ENCODE results near the gene APOD.
"Not testable (repeated sequence)": the region's sequence is repeated elsewhere in the genome, so short reads cannot be mapped to it uniquely, and the experiment has no call there.

The APOD gene

GRCh38 chr3:195599516-195599915 lies 15.8 kb upstream of the APOD start:
- 91 to 95% methylated on average over 8 to 14 of the region's 24 CpGs for WGBS, 2 experiments (ENCODE audit: insufficient coverage in 2 of 2)
- H3K36me3 ChIP-seq (ENCODE audit: control insufficient read depth, insufficient read depth, low read length); H3K4me3 ChIP-seq (ENCODE audit: extremely low read depth, insufficient read depth, low read length, poor library complexity, severe bottlenecking); H3K4me1 ChIP-seq (ENCODE audit: control insufficient read depth, insufficient read depth, low read length, poor library complexity, severe bottlenecking); H3K27ac ChIP-seq (ENCODE audit: low read depth, low read length, severe bottlenecking); H3K9me3 ChIP-seq (ENCODE audit: control insufficient read depth, low read length): not testable (repeated sequence)

- no peaks in the 10 kb centered on the region for H3K4me1 ChIP-seq (ENCODE audit: control insufficient read depth, insufficient read depth, low read length, poor library complexity, severe bottlenecking)
- no peak overlapping the region for H3K4me3 ChIP-seq (ENCODE audit: extremely low read depth, insufficient read depth, low read length, poor library complexity, severe bottlenecking)
- H3K27ac ChIP-seq (ENCODE audit: low read depth, low read length, severe bottlenecking), result no peak overlapping the region
- H3K9me3 ChIP-seq (ENCODE audit: control insufficient read depth, low read length), result no peaks in the 10 kb centered on the region
- 86 to 87% methylated on average over 5 to 6 of the region's 6 CpGs for WGBS, 2 experiments (ENCODE audit: insufficient coverage in 2 of 2)
- H3K36me3 ChIP-seq (ENCODE audit: control insufficient read depth, insufficient read depth, low read length), result no peaks in the 10 kb centered on the region
Measured at GRCh38 chr3:195597848-195598247, 14.1 kb upstream of the APOD start.

- Histone ChIP-seq H3K27ac (ENCODE audit: low read depth, low read length, severe bottlenecking) (no peak overlapping the region), H3K4me3 (ENCODE audit: extremely low read depth, insufficient read depth, low read length, poor library complexity, severe bottlenecking) (no peak overlapping the region), H3K4me1 (ENCODE audit: control insufficient read depth, insufficient read depth, low read length, poor library complexity, severe bottlenecking) (no peaks in the 10 kb centered on the region), H3K9me3 (ENCODE audit: control insufficient read depth, low read length) (no peaks in the 10 kb centered on the region), H3K36me3 (ENCODE audit: control insufficient read depth, insufficient read depth, low read length) (no peaks in the 10 kb centered on the region)
- WGBS, 2 experiments (ENCODE audit: insufficient coverage in 2 of 2), result 83 to 100% methylated on average over 1 of the region's 2 CpGs
Measured at GRCh38 chr3:195597229-195597628, 13.5 kb upstream of the APOD start.

- Histone ChIP-seq H3K4me3 (ENCODE audit: extremely low read depth, insufficient read depth, low read length, poor library complexity, severe bottlenecking) (no peak overlapping the region), H3K27ac (ENCODE audit: low read depth, low read length, severe bottlenecking) (no peak overlapping the region), H3K9me3 (ENCODE audit: control insufficient read depth, low read length) (no peaks in the 10 kb centered on the region), H3K4me1 (ENCODE audit: control insufficient read depth, insufficient read depth, low read length, poor library complexity, severe bottlenecking) (no peaks in the 10 kb centered on the region), H3K36me3 (ENCODE audit: control insufficient read depth, insufficient read depth, low read length) (no peaks in the 10 kb centered on the region)
- WGBS, 2 experiments (ENCODE audit: insufficient coverage in 2 of 2), result 0 to 60% methylated on average over 1 to 3 of the region's 3 CpGs
Measured at GRCh38 chr3:195596765-195597171, 13.0 kb upstream of the APOD start.

- no peak overlapping the region for H3K27ac ChIP-seq (ENCODE audit: low read depth, low read length, severe bottlenecking)
- WGBS, 2 experiments (ENCODE audit: insufficient coverage in 2 of 2), result 75 to 85% methylated on average over 6 of the region's 8 CpGs
- H3K4me1 ChIP-seq (ENCODE audit: control insufficient read depth, insufficient read depth, low read length, poor library complexity, severe bottlenecking), result no peaks in the 10 kb centered on the region
- H3K36me3 ChIP-seq (ENCODE audit: control insufficient read depth, insufficient read depth, low read length), result no peaks in the 10 kb centered on the region
- no peaks in the 10 kb centered on the region for H3K9me3 ChIP-seq (ENCODE audit: control insufficient read depth, low read length)
- no peak overlapping the region for H3K4me3 ChIP-seq (ENCODE audit: extremely low read depth, insufficient read depth, low read length, poor library complexity, severe bottlenecking)
Measured at GRCh38 chr3:195595785-195596531, 12.2 kb upstream of the APOD start.

GRCh38 chr3:195591852-195592251 lies 8.1 kb upstream of the APOD start:
- no peaks in the 10 kb centered on the region for H3K4me1 ChIP-seq (ENCODE audit: control insufficient read depth, insufficient read depth, low read length, poor library complexity, severe bottlenecking)
- H3K4me3 ChIP-seq (ENCODE audit: extremely low read depth, insufficient read depth, low read length, poor library complexity, severe bottlenecking), result no peak overlapping the region
- WGBS, 2 experiments (ENCODE audit: insufficient coverage in 2 of 2), result 80 to 90% methylated on average over 1 to 2 of the region's 2 CpGs
- no peak overlapping the region for H3K27ac ChIP-seq (ENCODE audit: low read depth, low read length, severe bottlenecking)
- no peaks in the 10 kb centered on the region for H3K9me3 ChIP-seq (ENCODE audit: control insufficient read depth, low read length)
- H3K36me3 ChIP-seq (ENCODE audit: control insufficient read depth, insufficient read depth, low read length), result no peaks in the 10 kb centered on the region

- no peaks in the 10 kb centered on the region for H3K9me3 ChIP-seq (ENCODE audit: control insufficient read depth, low read length)
- H3K27ac ChIP-seq (ENCODE audit: low read depth, low read length, severe bottlenecking), result no peak overlapping the region
- WGBS, 2 experiments (ENCODE audit: insufficient coverage in 2 of 2), result 90% methylated on average over 3 to 6 of the region's 6 CpGs
- H3K4me3 ChIP-seq (ENCODE audit: extremely low read depth, insufficient read depth, low read length, poor library complexity, severe bottlenecking), result no peak overlapping the region
- H3K36me3 ChIP-seq (ENCODE audit: control insufficient read depth, insufficient read depth, low read length), result no peaks in the 10 kb centered on the region
- H3K4me1 ChIP-seq (ENCODE audit: control insufficient read depth, insufficient read depth, low read length, poor library complexity, severe bottlenecking), result no peaks in the 10 kb centered on the region
Measured at GRCh38 chr3:195591220-195591619, 7.5 kb upstream of the APOD start.

GRCh38 chr3:195590381-195590780 lies 6.6 kb upstream of the APOD start:
- H3K9me3 ChIP-seq (ENCODE audit: control insufficient read depth, low read length); H3K27ac ChIP-seq (ENCODE audit: low read depth, low read length, severe bottlenecking); H3K36me3 ChIP-seq (ENCODE audit: control insufficient read depth, insufficient read depth, low read length); H3K4me1 ChIP-seq (ENCODE audit: control insufficient read depth, insufficient read depth, low read length, poor library complexity, severe bottlenecking); H3K4me3 ChIP-seq (ENCODE audit: extremely low read depth, insufficient read depth, low read length, poor library complexity, severe bottlenecking): not testable (repeated sequence)
- WGBS, 2 experiments (ENCODE audit: insufficient coverage in 2 of 2), result 60 to 100% methylated on average over 1 to 2 of the region's 2 CpGs

GRCh38 chr3:195589796-195590195 lies 6.1 kb upstream of the APOD start:
- not testable (repeated sequence) for H3K36me3 ChIP-seq (ENCODE audit: control insufficient read depth, insufficient read depth, low read length); H3K4me3 ChIP-seq (ENCODE audit: extremely low read depth, insufficient read depth, low read length, poor library complexity, severe bottlenecking); H3K9me3 ChIP-seq (ENCODE audit: control insufficient read depth, low read length); H3K4me1 ChIP-seq (ENCODE audit: control insufficient read depth, insufficient read depth, low read length, poor library complexity, severe bottlenecking); H3K27ac ChIP-seq (ENCODE audit: low read depth, low read length, severe bottlenecking)
- 60% methylated on average over 4 of the region's 6 CpGs for WGBS, 2 experiments (ENCODE audit: insufficient coverage in 2 of 2)

- Histone ChIP-seq H3K9me3 (ENCODE audit: control insufficient read depth, low read length) (no peaks in the 10 kb centered on the region), H3K4me3 (ENCODE audit: extremely low read depth, insufficient read depth, low read length, poor library complexity, severe bottlenecking) (no peak overlapping the region), H3K36me3 (ENCODE audit: control insufficient read depth, insufficient read depth, low read length) (no peaks in the 10 kb centered on the region), H3K4me1 (ENCODE audit: control insufficient read depth, insufficient read depth, low read length, poor library complexity, severe bottlenecking) (no peaks in the 10 kb centered on the region), H3K27ac (ENCODE audit: low read depth, low read length, severe bottlenecking) (no peak overlapping the region)
- 96 to 97% methylated on average over 3 of the region's 5 CpGs for WGBS, 2 experiments (ENCODE audit: insufficient coverage in 2 of 2)
Measured at GRCh38 chr3:195587824-195588223, 4.1 kb upstream of the APOD start.

- no peak overlapping the region for H3K27ac ChIP-seq (ENCODE audit: low read depth, low read length, severe bottlenecking)
- no peaks in the 10 kb centered on the region for H3K4me1 ChIP-seq (ENCODE audit: control insufficient read depth, insufficient read depth, low read length, poor library complexity, severe bottlenecking)
- WGBS, 2 experiments (ENCODE audit: insufficient coverage in 2 of 2), result no CpG with 5 or more reads among the region's 4 CpGs
- H3K4me3 ChIP-seq (ENCODE audit: extremely low read depth, insufficient read depth, low read length, poor library complexity, severe bottlenecking), result no peak overlapping the region
- no peaks in the 10 kb centered on the region for H3K9me3 ChIP-seq (ENCODE audit: control insufficient read depth, low read length)
- H3K36me3 ChIP-seq (ENCODE audit: control insufficient read depth, insufficient read depth, low read length), result no peaks in the 10 kb centered on the region
Measured at GRCh38 chr3:195587406-195587805, 3.7 kb upstream of the APOD start.
